Prostate gland (tissue), 2 donors: ENCODE measurements around the gene EHMT1. TPM values are rescaled to one million over a fixed set of nuclear protein-coding genes. Genes with fewer than 3 reads are reported as not detected.

Experiments used
- DNase-seq: peaks from one replicate; pipeline ENCODE4 v3.0.0-alpha.2; 2019; ENCODE audit warnings: low spot score
- H3K27ac ChIP-seq, 2 donors: fragments of 200-600 bp; sonication (generic); 2 replicates each; pipeline ENCODE4 v1.5.1; 2017 to 2019
- H3K27me3 ChIP-seq: fragments of 200-600 bp; sonication (generic); replicated peaks from 2 replicates; pipeline ENCODE4 v1.5.1; 2019; ENCODE audit not compliant: insufficient read depth
- H3K36me3 ChIP-seq, 2 donors: fragments of 200-600 bp; sonication (generic); 1 replicate in 1 of 2; 2 replicates in 1 of 2; pipeline versions ENCODE4 v1.5.1 to v1.8.1; 2017 to 2019
- H3K4me1 ChIP-seq: fragments of 200-600 bp; sonication (generic); replicated peaks from 2 replicates; pipeline ENCODE4 v1.5.1; 2019
- H3K4me3 ChIP-seq, 2 donors: fragments of 200-600 bp; sonication (generic); 2 replicates each; pipeline ENCODE4 v1.5.1; 2017 to 2019
- H3K9me3 ChIP-seq: fragments of 200-600 bp; sonication (generic); 2 replicates; pipeline ENCODE4 v1.5.1; 2017
- POLR2A ChIP-seq: fragments of 450-650 bp; IDR thresholded peaks from one replicate; pipeline ENCODE4 v1.6.1; 2016; ENCODE audit warnings: antibody characterized with exemption, mild to moderate bottlenecking
- POLR2AphosphoS5 ChIP-seq: sonication (generic); formaldehyde crosslinking; IDR thresholded peaks from one replicate; pipeline ENCODE4 v1.6.1; 2017; ENCODE audit warnings: antibody characterized with exemption
- WGBS: methylation state at CpG from one replicate; pipeline ENCODE4 v1.1.5; 2018; 5-methylcytosine and 5-hydroxymethylcytosine counted together
- intact Hi-C: fragments of 100-400 bp; cut with DNase I; formaldehyde crosslinking; loops from one replicate; pipeline ENCODE4 v1.14.2; 2022
- total RNA-seq, 2 donors: library from RNA; depleted of rRNA; stranded (reverse); fragments of >200 nt; gene quantifications; one replicate each; pipeline ENCODE4 v1.1.0, GENCODE V29; 2016
- TF ChIP-seq, protein P1 (sequence below), 4 experiments: fragments of 200-600 bp in 2 of 4; fragments of 450-650 bp in 2 of 4; sonication (generic) in 2 of 4; IDR thresholded peaks; 1 replicate in 3 of 4; 2 replicates in 1 of 4; pipeline ENCODE4 v1.5.1; 2016 to 2019; ENCODE audit warnings: antibody characterized with exemption in 4 of 4, mild to moderate bottlenecking in 2 of 4, moderate library complexity in 2 of 4

Gene EHMT1
- total RNA-seq, 2 donors from 2014 or later: 81.3 to 149 TPM

DNA sequence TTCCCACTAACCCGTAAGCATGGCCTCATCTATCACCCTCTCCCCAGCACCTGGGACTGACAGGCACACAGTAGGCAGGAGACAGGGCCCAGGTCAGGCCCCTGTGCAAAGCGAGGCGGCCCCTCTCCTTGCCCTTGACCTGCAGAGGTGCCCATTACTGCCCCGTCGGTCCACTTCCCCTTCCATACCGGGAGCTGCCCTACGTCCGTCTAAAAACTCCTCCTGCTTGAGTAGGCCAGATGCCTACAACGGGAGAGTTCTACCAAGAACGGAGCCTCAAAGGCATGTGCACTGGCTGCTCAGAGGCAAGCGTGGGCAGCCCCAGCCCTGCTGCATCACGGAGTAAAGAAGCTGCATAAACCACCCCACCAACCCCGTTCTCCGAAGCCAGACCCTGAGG lies 35.5 kb upstream of the EHMT1 start:
- Histone ChIP-seq H3K4me3 (no peak overlapping the region), H3K27me3 (no peaks in the 10 kb centered on the region), H3K9me3 (no peaks in the 10 kb centered on the region), H3K27ac (no peak overlapping the region), H3K36me3 (peaks cover 5 to 11% of the 10 kb centered on the region in 2 donors), H3K4me1 (peaks cover 3% of the 10 kb centered on the region)
- TF ChIP-seq, protein P1, sequence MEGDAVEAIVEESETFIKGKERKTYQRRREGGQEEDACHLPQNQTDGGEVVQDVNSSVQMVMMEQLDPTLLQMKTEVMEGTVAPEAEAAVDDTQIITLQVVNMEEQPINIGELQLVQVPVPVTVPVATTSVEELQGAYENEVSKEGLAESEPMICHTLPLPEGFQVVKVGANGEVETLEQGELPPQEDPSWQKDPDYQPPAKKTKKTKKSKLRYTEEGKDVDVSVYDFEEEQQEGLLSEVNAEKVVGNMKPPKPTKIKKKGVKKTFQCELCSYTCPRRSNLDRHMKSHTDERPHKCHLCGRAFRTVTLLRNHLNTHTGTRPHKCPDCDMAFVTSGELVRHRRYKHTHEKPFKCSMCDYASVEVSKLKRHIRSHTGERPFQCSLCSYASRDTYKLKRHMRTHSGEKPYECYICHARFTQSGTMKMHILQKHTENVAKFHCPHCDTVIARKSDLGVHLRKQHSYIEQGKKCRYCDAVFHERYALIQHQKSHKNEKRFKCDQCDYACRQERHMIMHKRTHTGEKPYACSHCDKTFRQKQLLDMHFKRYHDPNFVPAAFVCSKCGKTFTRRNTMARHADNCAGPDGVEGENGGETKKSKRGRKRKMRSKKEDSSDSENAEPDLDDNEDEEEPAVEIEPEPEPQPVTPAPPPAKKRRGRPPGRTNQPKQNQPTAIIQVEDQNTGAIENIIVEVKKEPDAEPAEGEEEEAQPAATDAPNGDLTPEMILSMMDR (IDR thresholded peaks at IDR 0.05): no peak
- TF ChIP-seq POLR2A (no peak), POLR2AphosphoS5 (no peak)
- intact Hi-C loops: no loop called here
- DNase-seq: no peak
- 78% methylated on average over 14 of the region's 14 CpGs for WGBS

DNA sequence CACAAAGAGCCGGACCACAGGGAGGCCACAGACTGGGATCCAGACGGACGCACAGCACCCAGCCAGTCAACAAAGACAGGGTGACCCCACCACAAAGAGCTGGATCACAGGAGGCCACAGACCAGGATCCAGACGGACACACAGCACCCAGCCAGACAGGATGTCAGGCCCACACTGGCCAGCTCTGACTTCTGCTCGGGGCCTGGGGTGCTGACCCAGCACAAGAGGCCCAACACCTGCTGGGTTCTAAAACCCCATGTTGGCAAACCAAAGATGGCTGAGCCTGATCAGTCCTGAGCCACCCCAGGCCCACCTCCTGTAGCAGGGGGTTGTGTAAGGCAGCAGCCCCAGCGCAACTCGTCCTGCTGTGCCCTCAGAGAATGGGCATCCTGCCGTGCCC lies 34.8 kb upstream of the EHMT1 start:
- intact Hi-C loops: no loop called here

DNA sequence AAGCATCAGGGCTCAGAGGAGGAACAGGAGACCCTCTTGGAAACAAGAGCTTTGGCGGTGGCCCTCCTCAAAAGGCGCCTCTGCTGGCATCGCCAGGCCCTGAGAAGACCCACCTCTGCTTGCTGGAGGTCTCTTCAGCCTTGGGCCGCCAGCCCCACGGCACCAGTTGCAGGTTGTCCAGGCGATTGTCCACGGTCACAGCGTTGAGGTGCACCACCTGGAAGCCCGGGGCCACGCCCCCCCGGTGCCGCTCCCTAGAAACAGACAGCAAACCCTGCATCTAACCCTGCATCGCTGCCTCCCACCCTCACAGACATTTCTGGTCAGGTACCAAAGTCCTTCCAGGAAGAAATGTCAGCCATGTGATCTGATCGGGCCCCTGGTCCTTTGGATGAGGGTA lies 32.0 kb upstream of the EHMT1 start:
- no peak for DNase-seq
- Histone ChIP-seq H3K4me1 (peaks cover 12% of the 10 kb centered on the region), H3K27ac (no peak overlapping the region), H3K27me3 (no peaks in the 10 kb centered on the region), H3K36me3 (peaks cover 5 to 11% of the 10 kb centered on the region in 2 donors), H3K9me3 (no peaks in the 10 kb centered on the region), H3K4me3 (no peak overlapping the region)
- intact Hi-C loops: no loop called here
- TF ChIP-seq POLR2A (no peak), POLR2AphosphoS5 (no peak)
- TF ChIP-seq, protein P1 (IDR thresholded peaks at IDR 0.05): no peak
- 94% methylated on average over 14 of the region's 14 CpGs for WGBS

More for the DNA sequence above, 34.8 kb upstream of the EHMT1 start:
- DNase-seq: no peak
- Histone ChIP-seq H3K9me3 (no peaks in the 10 kb centered on the region), H3K27me3 (no peaks in the 10 kb centered on the region), H3K4me1 (peaks cover 9% of the 10 kb centered on the region), H3K4me3 (no peak overlapping the region), H3K27ac (no peak overlapping the region), H3K36me3 (peaks cover 5 to 11% of the 10 kb centered on the region in 2 donors)
- TF ChIP-seq, protein P1 (IDR thresholded peaks at IDR 0.05): no peak
- TF ChIP-seq POLR2A (no peak), POLR2AphosphoS5 (no peak)
- 77% methylated on average over 7 of the region's 8 CpGs for WGBS

DNA sequence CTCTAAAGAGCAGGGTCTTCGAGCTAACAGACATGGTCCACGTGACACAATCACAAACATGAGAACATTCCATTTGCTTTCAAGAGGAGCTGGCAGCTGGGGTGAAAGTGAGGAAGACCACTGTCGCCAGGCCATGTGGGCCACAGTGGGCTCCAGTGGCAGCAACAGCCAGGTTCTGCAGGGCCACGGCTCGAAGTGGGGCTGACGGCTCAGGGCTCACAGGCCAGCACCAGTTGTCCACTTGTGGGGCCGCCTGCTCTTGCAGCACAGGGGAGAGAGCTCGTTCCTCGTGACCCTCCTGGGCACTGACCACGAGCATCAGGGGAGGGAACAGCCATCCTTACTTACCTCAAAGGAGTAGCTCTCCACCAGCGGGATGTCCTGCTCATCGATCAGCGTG lies 30.5 kb upstream of the EHMT1 start:
- H3K4me1 ChIP-seq: peaks cover 12% of the 10 kb centered on the region
- H3K36me3 ChIP-seq: peaks cover 0 to 11% of the 10 kb centered on the region in 2 donors
- TF ChIP-seq, protein P1 (IDR thresholded peaks at IDR 0.05): no peak
- no peak for TF ChIP-seq POLR2A
- intact Hi-C loops: no loop called here
- no peaks in the 10 kb centered on the region for H3K27me3 ChIP-seq
- no peak overlapping the region for H3K4me3 ChIP-seq
- H3K9me3 ChIP-seq: no peaks in the 10 kb centered on the region
- no peak for DNase-seq
- WGBS: 82% methylated on average over 13 of the region's 13 CpGs
- no peak overlapping the region for H3K27ac ChIP-seq

DNA sequence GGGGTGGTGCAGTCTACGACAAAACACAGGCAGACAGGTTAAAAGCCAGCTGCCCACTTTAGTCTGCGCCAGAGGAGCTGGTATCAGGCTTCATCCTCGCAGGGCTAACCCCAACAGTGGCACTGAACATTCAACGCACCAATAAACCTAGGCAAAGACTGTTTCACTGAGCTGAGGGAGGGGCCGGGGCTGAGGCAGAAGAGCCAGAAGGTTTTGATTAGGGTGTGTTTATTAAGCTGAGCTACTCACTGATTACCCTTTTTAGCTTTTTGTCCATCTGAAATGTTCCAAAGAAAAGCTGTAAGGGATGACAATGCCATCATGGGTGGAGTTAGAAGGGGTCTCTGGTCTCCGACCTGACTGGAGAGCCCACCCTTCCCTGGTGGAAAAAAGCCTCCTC lies 29.9 kb upstream of the EHMT1 start:
- TF ChIP-seq POLR2A: no peak
- TF ChIP-seq POLR2AphosphoS5: no peak
- TF ChIP-seq, protein P1 (IDR thresholded peaks at IDR 0.05): no peak
- peaks cover 12% of the 10 kb centered on the region for H3K4me1 ChIP-seq
- peaks cover 0 to 11% of the 10 kb centered on the region in 2 donors for H3K36me3 ChIP-seq
- no peaks in the 10 kb centered on the region for H3K27me3 ChIP-seq
- no peaks in the 10 kb centered on the region for H3K9me3 ChIP-seq
- H3K27ac ChIP-seq: peak overlapping the region in 1 of 2 donors; percentile 39
- no peak for DNase-seq
- intact Hi-C loops: no loop called here
- WGBS: 73% methylated on average over 6 of the region's 6 CpGs
- peak overlapping the region; percentile 61 to 73 for H3K4me3 ChIP-seq
